Iris pigment epithelial cell (primary cell): ENCODE measurements around the gene VPS25.
"Not testable (repeated sequence)": the region's sequence is repeated elsewhere in the genome, so short reads cannot be mapped to it uniquely, and the experiment has no call there.

Experiments used
- DNase-seq: peaks from one replicate; pipeline ENCODE4 v3.0.0-alpha.2; 2011; ENCODE audit warnings: low read depth

Gene VPS25

DNA sequence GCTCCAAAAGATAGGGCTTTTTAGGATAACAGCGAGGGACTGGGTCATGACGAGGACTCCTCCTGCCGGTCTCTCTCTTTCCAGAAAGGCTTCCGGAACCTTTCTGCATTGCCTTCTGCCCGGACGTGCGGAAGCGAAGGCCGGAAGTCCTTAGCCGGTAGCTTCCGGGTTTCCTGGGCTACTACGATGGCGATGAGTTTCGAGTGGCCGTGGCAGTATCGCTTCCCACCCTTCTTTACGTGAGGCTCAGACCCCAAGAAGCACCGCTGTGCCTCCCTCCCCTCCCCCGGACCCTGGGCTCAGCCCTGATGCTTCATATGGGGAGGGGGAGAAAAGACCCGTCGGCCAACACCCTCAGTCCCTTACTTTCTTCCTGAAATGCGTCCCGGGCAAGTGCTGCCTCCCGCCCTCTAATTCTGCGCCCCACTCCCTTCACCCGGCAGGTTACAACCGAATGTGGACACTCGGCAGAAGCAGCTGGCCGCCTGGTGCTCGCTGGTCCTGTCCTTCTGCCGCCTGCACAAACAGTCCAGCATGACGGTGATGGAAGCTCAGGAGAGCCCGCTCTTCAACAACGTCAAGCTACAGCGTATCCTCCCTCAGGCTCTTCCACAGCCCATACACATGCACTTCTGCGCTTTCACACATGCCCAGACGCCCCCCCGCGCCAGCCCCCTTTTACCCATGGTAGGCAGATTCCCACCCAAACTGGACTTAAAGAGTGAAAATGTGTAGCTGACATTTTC, at the start of gene VPS25:
Gene VPS25, plus strand, starts transcription at position 160 of the 746 bp plus-strand sequence. Its CDS starts 27 bp downstream, at position 187.
- peak; percentile 86 for DNase-seq

DNA sequence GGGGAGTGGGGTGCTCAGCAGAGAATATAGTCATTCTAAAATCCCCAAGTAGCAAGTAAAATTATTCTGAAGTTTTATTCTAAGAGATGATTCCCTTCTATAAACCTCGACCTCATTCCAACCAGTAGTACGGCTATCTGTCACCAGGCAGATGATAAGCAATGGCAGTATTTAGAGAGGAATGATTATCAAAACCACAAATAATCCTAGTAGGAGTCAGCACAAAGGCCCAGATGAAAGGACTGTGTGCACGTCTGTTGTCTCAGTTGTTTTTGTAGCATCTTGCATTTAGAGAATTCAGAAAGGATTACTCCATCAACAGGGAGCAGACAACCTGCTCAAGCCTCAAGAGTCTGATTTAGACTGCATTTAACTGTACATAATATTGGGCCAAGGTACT, 49.6 kb upstream of the VPS25 start:
- no peak for DNase-seq

GRCh38 chr17:42725143-42725542, 48.1 kb upstream of the VPS25 start:
- DNase-seq, result no peak

DNA sequence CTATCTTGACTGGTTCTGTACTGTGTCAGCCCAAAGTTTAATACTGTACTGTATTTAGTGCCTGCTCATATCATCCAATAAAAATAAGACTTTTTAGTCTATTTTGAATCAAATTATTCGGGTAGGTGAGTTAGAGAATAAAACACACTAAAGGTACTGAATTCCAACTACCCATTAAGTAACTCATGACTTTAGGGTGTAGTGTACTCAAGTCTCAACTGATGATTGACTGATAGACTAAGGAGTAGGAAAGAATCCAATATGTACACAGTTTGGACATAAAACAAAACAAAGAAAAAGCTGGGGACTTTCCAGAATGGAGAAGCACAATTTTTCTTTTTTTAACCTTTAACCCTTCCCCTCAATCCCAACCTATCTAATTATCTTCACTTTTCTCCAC, 32.5 kb upstream of the VPS25 start:
- no peak for DNase-seq

GRCh38 chr17:42742916-42743315, 30.3 kb upstream of the VPS25 start:
- not testable (repeated sequence) for DNase-seq

DNA sequence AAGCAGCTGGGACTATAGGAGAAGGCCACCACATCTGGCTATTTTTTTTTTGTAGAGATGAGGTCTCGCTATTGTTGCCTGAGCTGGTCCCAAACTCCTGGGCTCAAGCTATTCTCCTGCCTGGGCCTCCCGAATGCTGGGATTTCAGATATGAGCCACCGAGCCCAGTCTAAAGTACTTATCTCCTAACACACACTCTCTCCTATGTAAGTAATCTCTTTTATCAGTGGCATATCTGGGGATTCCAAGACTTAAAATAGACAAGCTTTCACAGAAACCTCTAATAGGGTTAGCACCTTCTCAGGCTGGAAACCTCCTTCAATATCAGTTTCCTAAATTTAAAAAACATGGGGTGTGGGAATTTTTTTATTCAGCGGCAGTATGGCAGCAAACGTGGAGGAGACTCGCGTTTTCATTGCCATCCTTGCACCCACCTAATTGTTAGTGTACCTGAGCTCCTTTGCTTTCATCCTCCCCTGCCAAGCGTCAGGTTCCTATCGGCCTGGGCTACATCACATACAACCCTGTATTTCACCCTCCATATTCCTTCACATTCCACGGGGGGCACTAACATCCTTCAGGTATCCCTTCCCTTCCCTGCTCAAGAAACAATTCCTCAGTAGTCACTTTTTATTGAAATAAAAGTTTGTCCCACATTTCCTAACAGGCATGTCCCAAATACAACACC, 29.5 kb upstream of the VPS25 start:
- DNase-seq, result peak; percentile 10

GRCh38 chr17:42744283-42744805, 28.9 kb upstream of the VPS25 start:
- DNase-seq, result peak; percentile 59

DNA sequence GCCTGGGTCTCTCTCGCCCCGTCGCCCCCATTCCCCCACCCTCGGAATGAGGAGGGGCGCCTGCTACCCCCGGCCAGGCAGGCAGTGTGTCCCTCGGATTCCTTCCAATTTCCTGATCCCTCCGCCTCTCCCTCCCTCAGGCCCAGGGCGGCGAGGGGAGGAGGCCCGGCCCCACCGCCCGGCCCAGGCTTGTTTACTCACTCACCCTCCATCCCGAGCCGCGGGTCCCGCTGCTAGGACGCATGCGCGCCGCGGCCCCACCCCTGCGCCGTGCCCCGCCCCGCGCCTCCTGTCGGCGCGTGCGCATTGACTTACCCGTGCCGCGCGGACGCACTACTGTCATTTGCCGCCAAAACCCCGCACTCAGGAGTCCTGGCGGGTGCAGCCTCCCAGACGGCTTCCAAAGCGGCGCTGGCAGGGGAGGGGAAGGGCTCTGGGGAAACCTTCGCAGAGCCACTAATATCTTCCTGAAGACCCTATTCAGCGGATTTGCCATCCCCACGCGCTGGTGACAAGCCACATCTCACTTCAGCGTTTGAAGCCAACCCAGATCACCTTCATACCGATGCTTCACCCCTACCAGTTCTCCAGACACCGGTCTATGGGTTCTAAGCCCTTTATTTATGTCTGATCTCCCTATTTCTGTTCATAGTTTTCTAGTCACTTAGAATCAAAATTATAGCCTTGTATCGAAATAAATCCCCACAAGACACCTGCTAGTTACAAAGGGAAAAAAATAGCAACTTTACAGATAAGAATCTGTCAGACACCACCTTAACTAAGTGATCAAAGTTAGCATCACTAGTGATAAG, 28.2 kb upstream of the VPS25 start, which contains the start of gene EZH1:
Gene EZH1, minus strand, starts transcription at position 235 of the 812 bp plus-strand sequence. CDS start 16,099 bp downstream, outside the sequence.
- peak; percentile 84 for DNase-seq

DNA sequence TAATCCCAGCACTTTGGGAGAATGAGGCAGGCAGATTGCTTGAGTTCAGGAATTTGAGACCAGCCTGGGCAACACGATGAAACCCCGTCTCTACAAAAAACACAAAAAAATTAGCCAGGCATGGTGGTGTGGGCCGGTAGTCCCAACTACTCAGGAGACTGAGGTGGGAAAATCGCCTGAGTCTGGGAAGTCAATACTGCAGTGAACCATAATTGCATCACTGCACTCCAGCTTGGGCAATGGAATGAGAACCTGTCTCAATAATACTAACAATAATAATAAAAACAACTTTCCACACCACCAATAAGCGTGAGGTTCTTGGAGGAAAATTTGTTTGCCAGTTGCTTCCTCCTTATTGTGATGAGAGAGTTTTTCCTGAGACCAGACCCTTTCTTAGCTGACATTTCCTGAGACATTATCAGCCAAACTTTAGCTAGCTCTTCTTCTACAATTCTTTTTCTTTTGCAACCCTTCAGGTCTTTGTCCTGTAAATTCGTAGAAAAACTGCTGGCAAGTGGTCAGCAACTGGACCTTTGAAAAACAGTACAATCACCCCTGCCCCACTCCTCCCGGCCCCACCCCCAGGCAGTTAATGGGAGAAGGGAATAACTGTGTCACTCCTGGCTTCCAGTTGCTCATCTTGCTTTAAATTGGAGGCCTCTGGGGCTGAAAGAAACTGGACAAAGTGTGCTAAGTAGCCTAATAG, 24.9 kb upstream of the VPS25 start:
- DNase-seq, result no peak

GRCh38 chr17:42748908-42749798, 24.1 kb upstream of the VPS25 start:
- DNase-seq, result no peak

DNA sequence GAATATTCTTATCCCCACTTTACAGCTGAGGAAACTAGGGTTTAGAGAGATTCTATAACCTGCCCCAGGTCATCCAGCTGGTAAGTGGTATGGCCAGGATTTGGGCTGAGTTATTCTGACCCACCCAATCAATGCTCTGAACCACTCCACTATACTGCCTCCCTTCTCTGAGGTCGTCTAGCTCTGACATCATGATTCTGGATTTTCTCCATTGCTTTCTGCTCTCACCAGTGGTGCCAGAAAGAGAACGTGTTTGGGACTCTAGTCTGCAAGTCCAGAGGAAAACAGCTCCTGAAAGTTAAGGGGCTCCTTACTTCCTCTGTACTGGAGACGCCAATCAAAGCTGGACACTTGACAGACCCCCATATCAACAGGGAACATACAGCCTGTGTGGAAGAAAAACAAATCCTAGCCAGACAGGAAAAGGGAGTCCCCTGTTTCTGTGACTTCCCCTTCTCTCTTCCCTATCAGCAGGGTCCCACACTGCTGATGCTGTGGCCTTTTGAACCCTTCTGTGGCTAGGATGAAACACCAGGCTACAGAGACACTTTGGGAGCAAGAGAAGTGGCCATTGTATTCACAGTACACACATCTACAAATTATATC, 22.4 kb upstream of the VPS25 start:
- no peak for DNase-seq

DNA sequence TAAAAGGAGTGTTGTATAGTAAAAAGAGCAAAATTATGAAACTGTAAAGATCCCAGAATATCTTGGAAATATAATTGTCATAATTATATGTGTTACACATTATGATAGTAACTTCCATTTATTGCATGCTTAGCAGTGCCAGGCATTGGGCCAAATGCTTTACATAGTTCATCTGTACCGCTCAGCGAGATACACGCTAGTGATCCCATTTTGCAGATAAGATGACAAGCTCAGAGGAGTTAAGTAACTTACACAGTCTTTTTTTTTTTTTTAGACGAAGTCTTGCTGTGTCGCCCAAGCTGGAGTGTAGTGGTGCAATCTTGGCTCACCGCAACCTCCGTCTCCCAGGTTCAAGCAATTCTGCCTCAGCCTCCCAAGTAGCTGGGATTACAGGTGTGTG, 21.6 kb upstream of the VPS25 start:
- DNase-seq, result peak; percentile 52

GRCh38 chr17:42754782-42755181, 18.5 kb upstream of the VPS25 start:
- DNase-seq, result peak; percentile 15

DNA sequence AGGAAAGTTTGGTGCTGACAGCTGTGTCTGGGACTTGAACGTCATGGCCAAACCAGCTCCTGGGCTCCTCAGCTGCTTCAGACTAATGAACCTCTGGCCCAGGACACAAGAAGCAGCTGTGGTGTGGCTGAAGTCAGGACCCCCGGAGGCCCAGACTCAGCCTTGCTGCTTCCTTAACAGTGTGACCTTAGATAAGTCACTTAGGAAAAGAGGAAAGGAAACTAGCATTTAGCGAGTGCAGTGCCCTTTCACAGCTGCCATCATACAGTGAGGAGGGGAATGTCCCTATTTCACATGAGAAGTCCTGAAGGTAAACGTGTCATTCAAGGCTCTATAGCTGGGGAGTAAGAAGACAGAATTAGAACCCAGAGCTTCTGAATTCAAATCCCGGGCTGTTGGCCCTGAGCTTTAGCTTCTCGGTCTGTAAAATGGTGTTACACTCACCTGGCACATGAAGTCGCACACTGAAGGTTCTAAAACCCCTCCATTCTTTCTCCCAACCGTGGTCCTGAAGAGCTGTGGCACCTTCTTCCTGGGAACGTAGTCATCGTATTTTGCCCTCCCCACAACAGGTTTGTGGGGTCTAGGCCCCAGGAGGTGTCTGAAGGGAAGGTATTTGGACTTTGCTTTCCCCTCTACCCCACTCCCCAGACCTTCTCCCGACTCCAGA, 13.1 kb upstream of the VPS25 start:
- no peak for DNase-seq

DNA sequence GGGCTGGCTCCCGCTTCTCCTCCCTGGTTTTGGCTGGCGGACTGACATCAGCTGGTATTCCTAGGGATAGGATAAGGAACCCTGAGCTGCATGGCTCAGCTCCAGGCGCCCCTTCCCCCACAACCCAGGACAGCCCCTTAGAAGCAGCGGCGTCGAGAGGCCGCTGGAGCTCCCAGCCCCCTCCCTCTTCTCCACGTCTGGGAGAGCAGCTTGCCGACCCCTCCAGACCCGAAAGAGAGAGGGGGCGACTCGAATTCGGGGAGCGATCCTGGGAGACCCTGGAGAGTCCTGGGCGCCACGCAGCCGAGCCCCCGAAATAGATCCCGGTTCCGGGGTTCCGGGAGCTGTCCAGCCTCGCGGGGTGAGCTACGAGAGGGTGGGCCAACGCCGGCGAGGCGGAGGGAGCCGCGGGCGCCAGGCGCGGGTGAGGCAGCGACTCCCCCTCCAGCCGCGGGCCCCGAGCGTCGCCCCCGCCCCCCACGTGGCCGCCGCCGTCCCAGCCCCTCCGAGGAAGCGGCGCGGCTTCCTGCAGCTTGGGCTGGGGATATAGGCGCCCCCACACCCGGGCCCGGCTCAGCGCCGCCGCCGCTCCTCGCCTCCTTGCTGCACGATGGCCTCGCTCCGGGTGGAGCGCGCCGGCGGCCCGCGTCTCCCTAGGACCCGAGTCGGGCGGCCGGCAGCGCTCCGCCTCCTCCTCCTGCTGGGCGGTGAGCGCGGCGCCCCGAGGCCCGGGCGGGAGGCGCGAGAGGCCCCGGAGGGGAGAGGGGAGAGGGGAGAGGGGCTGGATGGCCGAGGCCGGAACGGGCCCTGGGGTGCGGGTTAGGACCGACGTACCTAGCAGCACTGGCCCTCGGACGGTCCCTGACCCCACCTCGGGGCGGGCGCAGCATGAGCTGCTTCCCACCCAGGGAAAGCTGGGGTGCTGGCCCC, 12.3 kb upstream of the VPS25 start, which contains the start of gene RAMP2:
Gene RAMP2, plus strand, starts transcription at position 576 of the 930 bp plus-strand sequence. Its CDS starts 35 bp downstream, at position 611.
- no peak for DNase-seq

DNA sequence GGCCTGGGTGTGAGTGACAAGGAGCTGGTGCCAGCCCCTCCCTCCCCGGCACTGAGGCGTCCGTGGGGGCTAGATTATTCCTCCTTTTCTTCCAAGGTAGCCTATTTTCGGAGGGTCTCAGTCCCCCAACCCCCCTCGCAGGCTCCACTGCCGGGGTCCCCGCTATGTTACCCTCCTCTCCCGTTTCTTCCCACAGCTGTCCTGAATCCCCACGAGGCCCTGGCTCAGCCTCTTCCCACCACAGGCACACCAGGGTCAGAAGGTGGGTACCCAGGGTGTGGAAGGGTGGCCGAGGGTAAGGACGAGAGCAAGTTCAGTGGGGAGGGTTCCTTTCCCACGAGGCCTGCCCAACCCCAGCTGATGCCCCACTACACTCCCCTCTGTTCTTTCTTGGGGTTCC, 11.6 kb upstream of the VPS25 start:
- no peak for DNase-seq

DNA sequence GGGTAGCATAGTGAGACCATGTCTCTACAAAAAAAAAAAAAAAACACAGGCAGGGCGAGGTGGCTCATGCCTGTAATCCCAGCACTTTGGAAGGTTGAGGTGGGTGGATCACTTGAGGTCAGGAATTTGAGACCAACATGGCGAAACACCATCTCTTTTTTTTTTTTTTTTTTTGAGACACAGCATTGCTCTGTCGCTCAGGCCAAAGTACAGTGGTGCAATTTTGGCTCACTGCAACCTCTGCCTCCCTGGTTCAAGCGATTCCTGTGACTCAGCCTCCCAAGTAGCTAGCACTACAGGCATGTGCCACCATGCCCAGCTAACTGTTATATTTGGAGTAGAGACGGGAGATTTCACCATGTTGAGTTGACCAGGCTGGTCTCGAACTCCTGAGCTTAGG, 7.1 kb upstream of the VPS25 start:
- DNase-seq, result no peak

DNA sequence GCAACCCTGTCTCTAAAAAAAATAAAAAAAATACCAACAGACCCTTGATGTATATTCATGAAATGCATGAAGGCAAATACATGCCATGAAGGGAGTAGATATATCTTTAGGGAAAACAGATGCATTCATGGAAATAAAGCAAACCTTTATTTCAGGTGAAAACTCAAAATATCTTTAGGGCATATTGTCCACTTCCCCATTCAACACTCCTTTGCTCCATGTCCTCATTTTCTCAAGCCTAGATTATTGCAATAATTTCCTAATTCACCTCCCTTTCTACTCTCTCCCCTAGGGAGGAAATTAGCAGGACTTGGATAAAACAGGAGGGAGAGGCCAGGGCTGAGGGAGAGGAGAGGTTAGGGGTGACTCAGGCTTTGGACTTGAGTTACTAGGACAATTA, 5.7 kb upstream of the VPS25 start:
- no peak for DNase-seq
